GM18519 (cell line): ENCODE data around the gene OLA1.

Experiments used
- ATAC-seq: cut with Tn5 transposase; IDR thresholded peaks from one replicate; pipeline ENCODE4 v1.9.1; 2021; ENCODE audit warnings: mild to moderate bottlenecking, moderate library complexity; ENCODE audit not compliant: unreplicated experiment, low FRiP score

The OLA1 gene

GRCh38 chr2:174124181-174124580, 124.2 kb downstream of the OLA1 start:
- ATAC-seq = no peak

- ATAC-seq = no peak
Measured at GRCh38 chr2:174122185-174122584, 126.1 kb downstream of the OLA1 start.

DNA sequence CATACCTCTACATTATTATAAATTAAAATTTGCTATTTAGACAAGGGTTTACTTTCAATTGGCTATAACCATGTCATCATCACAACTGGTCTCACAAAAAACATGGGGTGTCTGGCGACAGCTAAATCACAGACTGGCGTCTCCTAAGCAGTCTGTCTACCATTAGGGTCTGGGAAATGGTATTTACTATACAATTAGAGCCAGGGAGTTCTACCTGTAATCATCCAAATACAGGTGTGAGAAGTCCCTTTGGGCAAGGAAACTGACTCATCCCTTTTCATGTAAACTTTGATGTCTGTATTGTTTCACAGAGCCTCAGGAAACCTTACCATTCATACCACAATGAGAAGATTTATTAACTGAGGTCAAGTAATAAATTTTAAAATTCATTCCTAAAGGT, 126.7 kb downstream of the OLA1 start:
- no peak for ATAC-seq

- no peak for ATAC-seq
Measured at GRCh38 chr2:174121175-174121574, 127.2 kb downstream of the OLA1 start.

DNA sequence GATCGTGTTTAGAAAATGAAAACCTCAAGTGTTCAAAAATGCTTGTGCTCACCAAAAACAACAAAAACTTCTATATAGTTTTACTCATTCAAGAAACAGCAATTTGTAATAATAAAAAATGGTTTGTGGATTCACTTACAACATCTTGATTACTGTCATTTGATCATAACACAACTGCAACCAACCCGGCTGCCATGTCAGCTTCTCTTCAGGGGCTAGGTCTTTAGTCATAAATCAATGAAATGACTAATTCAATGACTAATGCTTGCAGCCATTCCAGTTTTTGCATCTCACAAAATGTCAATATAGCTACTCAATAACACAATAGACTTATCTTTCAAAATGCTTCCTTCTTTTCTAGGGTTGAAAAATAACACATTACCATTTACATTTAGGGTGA, 128.0 kb downstream of the OLA1 start:
- no peak for ATAC-seq

- ATAC-seq = no peak
Measured at GRCh38 chr2:174117951-174118930, 130.1 kb downstream of the OLA1 start.

- ATAC-seq = no peak
Measured at GRCh38 chr2:174112073-174112472, 136.3 kb downstream of the OLA1 start.

DNA sequence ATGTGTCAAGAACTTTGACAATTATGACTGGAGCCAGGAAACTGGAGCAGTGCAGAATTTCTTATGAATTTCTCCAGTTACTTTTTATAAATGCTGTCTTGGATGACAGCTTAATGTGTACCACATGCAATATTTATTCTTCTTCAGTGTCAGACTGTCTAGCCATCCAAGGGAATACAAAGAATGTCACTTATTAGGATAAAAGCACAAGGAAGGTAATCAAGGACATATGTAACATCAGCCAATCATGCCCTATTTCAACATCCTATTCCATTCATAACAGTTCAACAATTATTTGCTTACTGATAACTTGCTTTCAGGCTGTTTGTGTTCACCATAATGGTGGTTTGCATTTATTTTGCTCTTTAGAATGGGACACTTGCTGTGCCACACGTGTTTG, 139.8 kb downstream of the OLA1 start:
- ATAC-seq = no peak

- no peak for ATAC-seq
Measured at GRCh38 chr2:174106736-174107135, 141.6 kb downstream of the OLA1 start.

GRCh38 chr2:174094542-174094941, 153.8 kb downstream of the OLA1 start:
- no peak for ATAC-seq

- no peak for ATAC-seq
Measured at GRCh38 chr2:174090476-174090875, 157.9 kb downstream of the OLA1 start.

GRCh38 chr2:174088706-174089460, 159.4 kb downstream of the OLA1 start:
- ATAC-seq = no peak

GRCh38 chr2:174086708-174087107, 161.6 kb downstream of the OLA1 start:
- no peak for ATAC-seq

DNA sequence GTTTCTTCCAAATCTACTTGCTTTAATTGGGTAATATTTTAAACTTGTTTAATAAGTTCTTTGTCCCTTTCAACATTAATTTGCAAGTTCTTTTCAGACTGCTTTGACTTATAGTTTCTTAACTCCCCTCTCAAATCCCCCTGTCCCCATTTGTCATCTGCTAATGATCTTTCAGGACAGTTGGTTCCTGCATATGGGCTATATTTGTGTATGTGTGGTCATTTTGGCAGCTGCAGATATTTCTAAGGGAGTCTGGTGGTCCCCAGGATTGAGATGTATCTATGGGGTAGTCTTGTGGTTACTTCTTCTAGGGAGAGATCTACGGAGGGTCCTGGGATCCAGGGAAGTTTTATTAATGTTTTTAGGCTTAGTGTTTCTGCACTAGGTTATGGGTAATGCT, 162.6 kb downstream of the OLA1 start:
- ATAC-seq = no peak

DNA sequence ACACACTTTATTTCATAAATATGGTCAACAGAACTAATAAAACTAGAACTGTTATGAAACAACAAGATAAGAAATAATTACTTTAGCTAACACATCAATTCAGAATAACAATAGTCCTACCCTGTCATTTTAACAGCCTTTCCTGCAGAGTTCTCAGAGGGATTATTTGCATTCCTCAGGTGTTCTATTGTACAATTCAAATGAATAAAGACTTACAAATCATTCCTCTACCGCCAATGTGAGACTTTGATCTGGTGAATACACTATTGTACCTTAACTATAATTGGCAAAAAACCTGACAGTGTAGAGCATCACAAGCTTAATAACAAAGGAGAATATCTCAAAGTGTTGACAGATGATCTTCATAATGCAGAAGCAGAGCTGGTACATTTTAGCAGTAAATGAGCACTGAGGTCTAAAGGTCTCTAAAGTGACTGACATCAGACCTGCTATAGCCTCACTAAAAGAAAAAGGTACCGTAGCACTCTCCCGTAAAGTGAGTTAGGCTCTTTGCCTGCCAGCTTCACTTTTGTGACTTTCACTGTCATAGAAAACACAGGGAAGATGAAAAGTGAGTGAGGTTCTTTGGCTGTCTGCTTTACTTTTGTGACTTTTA, 164.4 kb downstream of the OLA1 start:
- no peak for ATAC-seq

DNA sequence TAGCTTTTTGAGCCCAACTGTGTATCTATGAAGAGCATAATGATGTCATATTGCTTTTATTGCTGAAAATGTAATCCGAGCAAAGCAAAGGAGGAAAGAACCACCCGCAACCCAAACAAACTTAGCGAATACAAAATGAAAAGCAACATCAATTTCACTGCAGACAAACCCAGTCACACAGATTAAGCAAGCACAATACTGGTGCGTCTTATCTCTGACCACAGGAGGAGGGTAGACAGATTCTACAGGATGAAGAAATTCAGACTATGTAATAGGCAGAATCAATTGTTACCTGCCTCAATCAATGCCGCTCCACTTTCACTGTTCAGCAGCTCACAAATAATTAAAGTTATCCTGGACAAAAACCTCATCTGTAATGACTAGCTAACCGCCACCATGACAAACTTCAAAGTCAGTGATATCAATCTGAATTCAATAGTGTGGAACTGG, 167.6 kb downstream of the OLA1 start:
- no peak for ATAC-seq

DNA sequence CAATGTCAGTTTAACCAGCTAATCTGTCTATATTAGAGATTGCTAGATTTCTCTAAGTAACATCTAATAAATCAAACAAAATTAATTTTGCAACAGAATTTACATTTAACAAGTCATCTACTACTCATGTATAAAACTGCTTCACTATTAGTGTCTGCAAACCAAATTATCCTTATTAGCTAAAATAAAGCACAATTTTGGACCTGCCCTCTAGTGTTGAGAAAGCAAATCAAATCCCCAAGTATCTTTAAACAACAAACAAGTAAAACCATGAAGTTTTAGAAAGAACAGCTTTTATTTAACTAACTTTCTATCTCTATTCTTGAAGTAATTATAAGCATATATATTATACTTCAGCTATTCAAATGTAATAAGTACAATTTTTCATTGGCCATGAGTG, 170.1 kb downstream of the OLA1 start:
- ATAC-seq = no peak

- no peak for ATAC-seq
Measured at GRCh38 chr2:174076975-174077374, 171.4 kb downstream of the OLA1 start.

- ATAC-seq = no peak
Measured at GRCh38 chr2:174076040-174076439, 172.3 kb downstream of the OLA1 start.

- ATAC-seq = no peak
Measured at GRCh38 chr2:174074831-174075230, 173.5 kb downstream of the OLA1 start.

DNA sequence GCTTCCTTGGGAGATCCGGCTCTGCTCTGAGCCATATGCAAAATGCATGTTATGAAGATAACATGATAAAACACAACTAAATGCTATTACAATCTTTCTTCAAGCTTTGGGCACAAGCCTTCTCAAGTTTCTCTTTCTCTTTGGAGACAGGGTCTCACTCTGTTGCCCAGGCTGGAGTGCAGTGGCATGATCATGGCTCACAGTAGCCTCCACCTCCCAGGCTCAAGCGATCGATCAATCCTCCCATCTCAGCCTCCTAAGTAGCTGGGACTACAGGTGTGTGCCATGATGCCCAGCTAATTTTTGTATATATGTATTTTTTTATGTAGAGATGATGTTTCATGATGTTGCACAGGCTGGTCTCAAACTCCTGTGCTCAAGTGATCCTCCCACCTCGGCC, 175.5 kb downstream of the OLA1 start:
- ATAC-seq = no peak
